Activated CD8-positive, alpha-beta memory T cell treated with anti-CD3 and anti-CD28 coated beads, Interleukin-2, amount 50 U/mL, for 1 hour (primary cell): Measurements from ENCODE around the gene PSKH1.
A peak's percentile ranks its signal among the peaks of the same experiment; 100 is the strongest.
"Not testable (repeated sequence)": the region's sequence is repeated elsewhere in the genome, so short reads cannot be mapped to it uniquely, and the experiment has no call there.

ENCODE experiments used
- DNase-seq: peaks from one replicate; pipeline ENCODE4 v3.0.0-alpha.2; 2020; ENCODE audit errors: extremely low read depth

The PSKH1 gene

DNA sequence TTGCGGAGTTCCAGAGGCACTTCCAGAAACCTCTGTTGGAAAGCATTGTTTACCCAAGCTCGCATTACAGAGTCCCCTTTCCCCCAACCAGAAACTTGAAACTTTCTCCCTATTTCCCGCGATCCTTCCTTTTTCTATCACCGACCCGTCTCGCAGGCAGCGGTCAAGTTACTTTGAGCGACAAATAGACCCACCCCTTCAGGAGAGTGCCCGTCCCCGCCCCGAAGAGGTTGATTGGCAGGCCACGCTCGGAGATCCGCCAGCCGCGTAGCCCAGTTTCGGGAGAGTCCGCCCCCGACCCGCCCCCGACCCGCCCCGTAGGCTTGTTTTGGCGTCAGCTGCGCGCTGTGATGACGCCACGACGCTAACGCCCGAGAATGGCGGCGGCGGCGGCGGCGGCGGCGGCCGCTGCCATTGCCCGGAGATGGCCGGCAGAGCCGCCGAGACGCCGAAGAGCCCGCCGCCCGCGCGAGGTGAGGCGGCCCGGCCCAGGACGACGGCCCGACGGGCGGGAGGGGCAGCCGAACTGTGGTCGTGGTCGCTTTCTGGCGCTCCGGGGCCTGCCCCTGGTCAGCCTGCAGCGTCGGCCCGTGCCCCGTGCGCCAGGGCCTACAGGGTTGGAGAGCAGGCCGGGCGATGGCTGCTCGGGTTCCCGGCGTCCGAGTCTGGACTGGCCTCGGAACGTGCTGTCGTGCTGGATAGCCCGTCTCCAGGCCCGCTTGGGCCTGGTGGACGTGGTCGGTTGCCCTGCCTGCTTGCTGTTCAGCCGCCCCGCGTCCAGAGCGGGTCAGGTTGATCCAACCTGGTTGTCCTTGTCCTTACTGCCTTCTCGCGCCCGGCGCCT is at the start of gene PSKH1:
Gene PSKH1 (plus strand): TSS at position 356 of the 844 bp plus-strand sequence. CDS start 15,496 bp downstream, outside the sequence.
- peak; percentile 82 for DNase-seq

DNA sequence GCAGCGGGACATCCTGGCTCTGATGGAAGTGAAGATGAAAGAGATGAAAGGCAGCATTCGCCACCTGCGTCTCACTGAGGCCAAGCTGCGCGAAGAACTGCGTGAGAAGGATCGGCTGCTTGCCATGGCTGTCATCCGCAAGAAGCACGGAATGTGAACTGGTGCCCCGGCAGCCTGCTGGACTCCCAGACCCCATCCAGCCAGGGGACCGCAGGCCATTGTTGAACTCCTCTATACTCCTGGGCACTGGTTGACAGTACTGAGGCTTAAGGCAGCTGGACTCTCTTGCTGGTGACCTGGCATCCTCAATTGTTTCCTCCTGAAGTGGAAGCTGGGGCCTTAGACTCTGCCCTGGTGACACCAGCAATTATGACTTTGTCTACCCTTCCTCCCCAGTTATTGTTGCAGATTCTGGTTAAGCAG is 49.7 kb upstream of the PSKH1 start:
- no peak for DNase-seq

DNA sequence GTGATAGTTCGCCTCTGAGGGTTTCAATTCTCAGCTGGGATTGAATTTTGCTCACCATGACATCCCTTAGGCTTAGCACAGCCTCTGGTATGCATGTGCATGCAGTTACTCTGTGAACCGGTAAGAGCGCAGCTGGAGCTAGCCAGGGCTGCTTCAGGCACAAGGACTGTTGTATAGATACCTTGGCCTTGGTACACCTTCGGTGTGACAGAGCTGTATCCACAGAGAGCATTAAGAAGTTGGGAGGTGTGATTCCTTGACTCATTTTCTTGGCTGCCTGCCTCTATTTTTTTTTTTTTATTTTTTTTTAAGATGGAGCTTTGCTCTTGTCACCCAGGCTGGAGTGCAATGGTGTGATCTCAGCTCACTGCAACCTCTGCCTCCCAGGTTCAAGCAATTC is 48.6 kb upstream of the PSKH1 start:
- no peak for DNase-seq

DNA sequence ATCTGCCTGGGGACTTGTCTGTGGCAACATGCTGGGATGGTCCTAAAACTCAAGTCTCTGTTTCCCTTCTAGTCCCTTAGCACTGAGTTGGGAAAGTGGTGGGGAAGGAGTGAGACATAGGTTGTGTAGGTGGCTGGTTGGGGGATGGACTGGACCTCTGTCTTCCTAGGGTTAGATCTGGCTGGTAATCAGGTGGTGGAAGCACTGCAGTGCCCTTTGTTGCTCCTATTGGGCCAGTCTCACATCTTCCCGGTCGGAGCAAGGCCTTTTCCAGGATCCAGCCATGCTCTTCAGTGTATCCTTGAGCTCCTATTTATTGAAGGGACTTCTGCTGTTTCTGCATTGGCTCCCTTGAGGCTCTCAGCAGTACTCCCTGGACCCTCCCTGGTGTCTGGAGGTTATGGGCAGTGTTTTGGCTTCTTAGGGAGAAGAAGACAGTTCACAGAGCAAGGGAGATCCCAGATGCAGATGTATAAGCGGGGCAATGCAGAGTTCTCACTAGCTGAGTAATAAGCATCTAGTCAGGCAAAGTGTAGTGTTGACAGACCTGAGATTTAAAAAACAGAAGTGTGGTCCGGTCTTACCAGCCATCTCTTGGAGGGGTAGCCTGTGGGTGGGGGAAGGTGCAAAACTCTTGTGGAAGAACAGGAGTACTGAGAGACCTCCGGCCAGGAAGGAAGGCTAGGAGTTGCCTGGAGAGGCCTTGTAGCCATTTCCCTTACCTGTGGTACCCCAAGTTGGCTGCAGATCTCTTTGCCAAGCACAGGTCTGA is 47.6 kb upstream of the PSKH1 start:
- no peak for DNase-seq

DNA sequence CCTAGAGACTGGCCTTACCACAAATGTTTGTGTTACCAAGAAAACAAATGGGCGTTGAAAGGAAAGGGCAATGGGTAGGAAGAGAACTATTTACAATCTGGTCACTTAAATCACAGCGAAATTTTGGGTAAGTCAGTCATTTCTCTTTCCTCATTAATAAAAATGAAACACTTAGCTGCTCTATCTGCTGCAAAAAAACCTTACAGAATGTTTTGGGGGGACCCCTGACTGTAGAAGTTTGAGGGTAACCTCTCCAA is 47.1 kb upstream of the PSKH1 start:
- no peak for DNase-seq

DNA sequence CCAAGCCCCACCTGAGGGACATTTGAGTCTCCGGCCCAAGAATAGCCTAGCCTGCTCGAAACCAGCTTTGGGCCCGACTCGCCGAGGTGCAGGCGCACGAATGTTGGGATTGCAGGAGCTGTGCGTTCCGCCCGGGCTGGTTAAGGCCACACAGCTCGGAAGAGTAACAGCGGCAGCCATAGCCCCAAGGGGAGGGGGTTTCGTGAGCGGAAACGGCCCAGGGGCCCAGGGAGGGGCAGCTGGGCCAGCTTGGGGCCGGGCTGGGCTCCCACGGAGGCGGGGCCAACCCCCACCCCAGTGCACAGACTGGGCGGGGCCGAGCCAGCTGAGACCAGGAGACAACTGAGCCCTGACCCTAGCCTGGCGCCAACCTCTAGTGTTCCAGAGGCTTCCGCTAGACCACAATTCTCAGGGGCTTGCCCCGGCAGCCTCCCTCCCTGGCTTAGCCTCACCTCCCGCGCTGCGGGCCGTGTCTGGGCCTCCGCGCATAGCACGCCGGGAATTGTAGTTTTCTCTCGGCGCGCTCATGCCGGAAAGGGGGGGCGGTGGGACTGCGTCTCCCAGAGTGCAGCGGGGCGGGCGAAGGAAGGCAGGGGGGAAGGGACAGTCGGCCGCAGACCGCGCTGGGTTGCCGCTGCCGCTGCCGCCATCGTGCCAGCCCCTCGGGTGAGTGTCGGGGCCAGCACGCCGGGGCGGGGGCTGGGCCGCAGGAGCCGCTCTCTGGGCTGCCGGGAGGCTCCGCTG is 46.6 kb upstream of the PSKH1 start, which contains the start of gene NUTF2:
Gene NUTF2 (plus strand): TSS at position 614 of the 744 bp plus-strand sequence. CDS start 18,198 bp downstream, outside the sequence.
- peak; percentile 86 for DNase-seq

DNA sequence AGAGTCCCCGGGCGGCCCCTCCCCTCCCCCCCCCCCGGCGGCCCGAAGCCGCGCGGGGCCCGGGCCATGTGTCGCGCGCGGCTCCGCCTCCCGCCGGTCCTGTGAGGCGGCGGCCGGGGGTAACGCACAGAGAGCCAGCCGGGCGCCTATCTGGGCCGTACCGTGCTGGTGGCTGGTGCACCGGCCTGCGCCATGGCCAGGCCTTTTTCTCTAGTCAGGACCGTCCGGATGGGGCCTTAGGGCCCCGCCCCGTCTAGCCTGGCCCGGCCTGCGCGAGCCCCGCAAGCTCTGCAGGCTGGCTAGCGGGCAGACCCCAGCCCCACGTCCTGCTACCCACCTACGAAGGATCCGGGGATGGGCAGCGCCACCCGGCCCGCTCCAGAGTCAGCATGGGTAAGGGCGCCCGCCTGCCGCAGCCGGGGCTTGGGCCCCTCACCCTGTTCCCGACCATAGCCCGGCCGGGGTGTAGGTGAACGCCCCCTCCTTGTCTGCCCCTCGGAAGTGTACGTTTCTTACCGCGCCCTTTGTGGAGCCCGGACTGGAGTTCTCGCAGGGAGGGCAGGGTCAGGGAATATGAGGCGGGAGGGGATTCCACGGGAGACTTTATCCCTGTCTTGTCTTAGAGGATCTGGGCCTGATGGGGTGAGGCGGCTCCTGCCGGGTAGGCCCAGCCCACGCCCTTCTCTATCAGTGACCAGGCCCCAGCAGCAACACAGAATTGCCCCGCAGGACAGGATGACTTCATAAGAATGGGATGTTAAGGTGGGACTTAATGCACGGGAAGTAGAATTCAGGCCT is 45.8 kb upstream of the PSKH1 start, which contains the start of gene CENPT:
Gene CENPT (minus strand): TSS at position 630 of the 798 bp plus-strand sequence. CDS start 13,834 bp downstream, outside the sequence.
- DNase-seq: no peak

DNA sequence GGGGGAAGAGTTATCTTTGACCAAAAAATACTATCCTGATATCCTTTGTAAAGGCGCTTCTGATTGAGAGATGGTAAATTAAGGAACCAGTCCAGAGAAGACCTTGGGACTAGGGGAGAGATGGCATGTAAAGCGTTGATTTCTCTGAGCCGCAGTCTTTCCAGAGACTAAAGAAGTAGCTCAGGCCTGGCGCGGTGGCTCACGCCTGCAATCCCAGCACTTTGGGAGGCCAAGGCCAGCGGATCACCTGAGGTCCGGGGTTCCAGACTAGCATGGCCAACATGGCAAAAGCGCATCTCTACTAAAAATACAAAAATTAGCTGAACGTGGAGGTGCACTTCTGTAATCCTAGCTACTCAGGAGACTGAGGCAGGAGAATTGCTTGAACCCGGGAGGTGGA is 44.9 kb upstream of the PSKH1 start:
- DNase-seq: no peak

DNA sequence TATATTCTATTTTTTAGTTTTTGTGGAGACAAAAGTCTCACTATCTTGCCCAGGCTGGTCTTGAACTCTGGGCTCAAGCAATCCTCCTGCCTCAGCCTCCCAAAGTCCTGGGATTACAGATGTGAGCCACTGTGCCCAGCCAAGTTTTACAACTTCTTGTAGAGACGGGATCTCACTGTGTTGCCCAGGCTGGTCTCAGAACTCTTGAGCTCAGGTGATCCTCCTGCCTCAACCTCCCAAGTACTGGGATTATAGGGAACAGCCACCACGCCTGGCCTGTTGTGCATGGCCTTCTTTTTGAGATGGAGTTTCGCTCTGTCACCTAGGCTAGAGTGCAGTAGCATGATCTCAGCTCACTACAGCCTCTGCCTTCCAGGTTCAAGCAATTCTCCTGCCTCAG is 39.4 kb upstream of the PSKH1 start:
- no peak for DNase-seq

DNA sequence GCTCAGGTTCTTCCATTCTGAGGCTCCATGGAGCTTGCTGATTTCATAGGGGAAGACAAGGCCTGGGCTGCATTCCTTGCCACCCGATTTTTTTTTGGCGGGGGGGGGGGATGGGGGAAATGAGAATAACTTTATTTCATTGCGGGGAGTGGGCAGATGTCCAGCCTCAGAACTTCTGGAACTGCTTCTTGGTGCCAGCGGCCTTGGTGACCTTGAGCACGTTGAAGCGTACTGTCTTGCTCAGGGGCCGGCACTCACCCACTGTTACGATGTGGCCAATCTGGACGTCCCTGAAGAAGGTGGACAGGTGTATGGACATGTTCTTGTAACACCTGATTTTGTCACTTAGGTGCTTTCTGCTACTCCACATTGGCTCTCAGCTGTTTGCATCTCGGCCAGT is 37.3 kb upstream of the PSKH1 start:
- DNase-seq: no peak

DNA sequence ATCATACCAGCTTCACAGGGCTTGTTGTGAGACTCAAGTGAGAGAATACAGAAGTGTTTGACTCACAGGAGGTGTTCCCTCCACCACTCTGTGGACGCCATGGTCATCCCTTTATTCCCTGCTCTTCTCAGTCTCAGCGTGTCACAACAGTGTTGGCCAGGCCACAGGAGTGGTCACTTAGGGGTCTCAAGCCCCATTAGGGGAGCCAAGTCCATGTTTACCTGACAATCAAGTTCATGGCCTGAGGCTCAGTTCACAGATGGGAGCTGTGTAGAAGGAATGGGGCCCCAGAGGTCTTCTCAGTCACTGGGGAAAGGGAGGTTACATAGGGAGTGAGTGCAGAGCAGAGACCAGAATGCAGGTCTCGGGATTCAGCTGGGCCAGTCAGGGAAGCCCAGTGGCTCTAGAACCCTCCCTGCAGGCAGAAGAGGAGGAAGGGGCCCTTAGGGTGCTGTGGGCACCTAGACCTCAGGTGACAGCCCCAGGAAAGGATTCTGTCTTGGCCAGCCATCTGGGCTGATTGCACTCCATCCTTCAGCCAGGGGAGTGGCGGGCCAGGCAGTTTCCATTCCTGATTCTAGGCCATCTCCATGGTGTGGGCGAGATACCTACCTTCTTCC is 36.0 kb upstream of the PSKH1 start:
- no peak for DNase-seq

DNA sequence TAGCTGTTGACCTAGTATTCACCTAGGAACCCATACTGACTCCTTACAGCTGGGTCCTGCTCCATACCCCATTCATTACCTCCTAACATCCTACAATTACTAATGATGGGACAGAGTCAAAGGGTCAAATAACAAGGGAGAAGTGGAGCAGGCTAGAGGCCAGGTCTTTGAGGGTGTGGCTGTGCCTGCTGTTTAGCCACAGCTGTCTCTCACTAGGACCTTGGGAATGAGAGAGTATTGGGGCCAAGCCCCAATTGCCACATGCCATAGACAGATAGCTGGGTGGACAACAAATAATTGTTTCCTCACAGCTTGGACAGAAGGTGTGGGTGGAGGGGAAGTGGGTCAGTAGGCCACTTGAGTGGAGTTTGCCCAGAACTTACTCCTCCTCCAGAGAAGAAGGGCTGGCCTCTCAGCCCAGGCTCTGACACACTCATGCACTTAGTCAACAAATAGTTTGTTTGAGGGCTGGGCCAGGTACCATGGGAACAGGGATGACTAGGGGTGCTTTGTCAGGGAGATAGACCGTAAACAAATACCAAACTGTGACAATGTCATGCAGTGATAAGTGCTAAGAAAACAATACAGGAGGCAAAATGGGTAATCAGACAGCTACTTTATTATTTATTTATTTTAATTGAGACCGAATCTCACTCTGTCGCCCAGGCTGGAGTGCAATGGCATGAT is 35.4 kb upstream of the PSKH1 start:
- DNase-seq: no peak

DNA sequence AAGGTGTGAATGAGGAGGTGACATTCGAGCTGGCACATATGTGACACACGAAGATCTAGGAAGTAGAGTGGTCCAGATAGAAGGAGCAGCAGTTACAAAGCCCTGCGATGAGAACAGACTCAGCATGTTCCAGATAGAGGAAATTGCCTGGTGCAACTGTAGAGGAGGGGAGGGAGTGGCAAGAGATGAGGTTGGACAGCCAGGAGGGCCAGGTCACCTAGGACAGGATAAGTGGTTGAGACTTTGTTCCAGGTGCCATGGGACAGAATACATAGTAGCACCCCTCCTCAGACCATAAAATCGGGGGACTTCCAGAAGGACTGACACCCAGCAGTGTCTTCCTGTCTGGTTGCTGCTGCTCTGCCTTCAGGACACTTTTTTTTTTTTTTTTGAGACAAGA is 34.6 kb upstream of the PSKH1 start:
- DNase-seq: no peak

DNA sequence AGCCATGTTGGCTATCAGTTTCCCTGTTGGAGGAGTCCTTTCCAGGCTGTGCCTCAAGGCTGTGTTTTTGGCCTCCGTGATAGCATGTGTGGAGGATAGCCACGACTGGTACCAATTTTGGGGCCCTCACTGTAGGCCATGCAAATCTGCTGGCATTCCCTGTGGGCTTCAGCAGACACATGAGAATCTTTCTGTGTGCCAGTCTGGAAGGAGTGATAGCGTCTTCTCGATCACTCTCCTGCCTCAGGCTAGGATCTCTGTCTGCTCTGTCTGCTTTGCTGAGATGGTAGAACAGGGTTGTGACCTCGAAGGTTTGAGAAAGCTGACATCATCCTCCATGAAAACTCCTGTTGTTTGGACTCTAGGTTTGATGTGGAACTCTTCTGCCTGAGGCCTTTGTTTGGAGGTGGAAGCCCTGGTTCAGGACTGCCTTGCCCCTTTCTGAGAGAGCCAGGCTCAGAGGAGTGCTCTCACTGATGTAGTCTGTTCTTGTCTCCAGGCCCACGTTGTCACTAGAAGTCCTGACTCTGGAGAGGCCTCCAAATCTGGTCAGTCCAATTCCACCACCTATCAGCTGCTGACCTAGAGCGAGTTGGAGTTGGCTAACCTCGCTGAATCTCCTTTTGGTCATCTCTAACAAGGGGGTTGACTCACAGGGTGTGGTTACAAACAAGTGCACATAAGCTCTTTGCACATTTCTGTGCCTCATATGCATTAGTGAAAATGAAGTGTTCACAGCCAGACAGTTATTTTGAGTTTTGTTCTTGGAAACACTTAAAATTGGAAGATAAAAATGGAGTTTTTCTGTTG is 32.3 kb upstream of the PSKH1 start:
- DNase-seq: no peak

DNA sequence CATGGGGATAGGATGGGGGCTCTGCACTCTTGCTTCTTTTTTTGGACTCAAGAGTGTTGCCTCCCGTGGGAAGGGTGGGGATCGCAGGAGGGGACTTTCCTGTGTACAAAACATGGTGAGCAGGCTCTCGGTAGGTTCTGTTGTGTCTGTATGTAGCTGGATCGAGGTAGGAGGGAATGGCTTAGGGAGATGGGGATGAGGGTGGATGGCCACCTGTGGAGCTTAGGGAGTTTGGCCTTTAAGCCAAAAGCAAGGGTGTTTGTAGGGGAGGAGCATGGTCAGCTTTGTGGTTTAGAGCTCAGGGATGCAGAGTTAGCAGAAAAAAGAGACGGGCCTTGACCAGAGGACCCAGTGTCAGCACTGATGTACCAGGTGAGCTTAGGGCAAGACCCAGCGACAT is 31.2 kb upstream of the PSKH1 start:
- no peak for DNase-seq

DNA sequence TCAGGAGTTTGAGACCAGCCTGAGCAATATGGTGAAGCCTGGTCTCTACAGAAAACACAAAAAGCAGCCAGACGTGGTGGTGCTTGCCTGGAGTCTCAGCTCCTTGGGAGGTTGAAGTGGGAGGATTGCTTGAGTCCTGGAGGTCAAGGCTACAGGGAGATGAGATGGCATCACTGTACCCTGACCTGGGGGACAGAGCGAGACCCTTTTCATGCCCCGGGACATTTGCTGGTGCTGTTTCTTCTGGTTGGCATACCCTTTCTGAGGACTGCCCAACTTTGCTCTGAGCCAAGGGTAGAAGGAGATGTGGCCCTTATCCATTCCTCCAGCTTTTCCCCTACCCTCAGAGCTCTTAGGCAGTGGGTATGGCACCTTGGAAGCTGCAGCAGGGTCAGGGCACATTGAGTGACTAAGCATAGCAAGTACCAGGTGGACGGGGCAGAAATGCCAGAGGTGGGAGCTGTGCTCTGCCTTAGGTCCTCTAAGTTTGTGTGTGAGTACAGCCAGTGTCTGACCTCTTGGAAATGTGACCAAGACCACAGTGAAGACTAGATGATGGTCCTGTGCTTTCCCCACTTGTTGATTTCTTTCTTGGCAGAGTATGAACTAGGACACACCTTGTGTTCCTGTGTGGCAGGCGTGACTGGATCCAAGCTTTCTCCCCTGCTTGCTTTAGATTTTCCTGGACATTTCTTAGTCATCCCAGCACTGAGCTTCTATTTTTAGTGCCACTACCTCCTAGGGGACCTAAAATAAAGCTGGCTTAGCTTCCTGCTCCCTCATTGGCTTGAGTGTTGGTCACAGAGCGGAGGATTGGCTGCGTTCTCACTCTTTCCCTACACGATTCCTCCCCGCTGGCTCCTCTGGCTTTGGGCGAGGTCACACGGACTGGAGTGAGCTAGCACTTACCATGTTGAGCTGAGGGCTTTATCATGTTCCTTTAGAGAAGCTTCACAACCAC is 30.2 kb upstream of the PSKH1 start:
- DNase-seq: no peak

DNA sequence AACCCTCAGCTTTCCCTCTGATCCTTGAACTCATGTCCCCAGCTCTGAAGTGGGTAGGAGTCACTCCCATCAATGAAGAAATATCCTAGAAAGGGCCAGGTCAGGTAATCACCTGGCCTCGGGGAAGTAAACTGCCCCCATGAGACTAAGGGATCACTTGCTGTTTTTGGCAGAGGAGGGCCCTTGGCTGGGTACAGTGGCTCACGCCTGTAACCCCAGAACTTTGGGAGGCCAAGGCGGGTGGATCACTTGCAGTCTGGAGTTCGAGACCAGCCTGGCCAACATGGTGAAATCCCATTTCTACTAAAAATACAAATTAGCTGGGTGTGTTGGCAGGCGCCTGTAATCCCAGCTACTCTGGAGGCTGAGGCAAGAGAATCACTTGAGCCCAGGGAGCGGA is 29.0 kb upstream of the PSKH1 start:
- DNase-seq: not testable (repeated sequence)

DNA sequence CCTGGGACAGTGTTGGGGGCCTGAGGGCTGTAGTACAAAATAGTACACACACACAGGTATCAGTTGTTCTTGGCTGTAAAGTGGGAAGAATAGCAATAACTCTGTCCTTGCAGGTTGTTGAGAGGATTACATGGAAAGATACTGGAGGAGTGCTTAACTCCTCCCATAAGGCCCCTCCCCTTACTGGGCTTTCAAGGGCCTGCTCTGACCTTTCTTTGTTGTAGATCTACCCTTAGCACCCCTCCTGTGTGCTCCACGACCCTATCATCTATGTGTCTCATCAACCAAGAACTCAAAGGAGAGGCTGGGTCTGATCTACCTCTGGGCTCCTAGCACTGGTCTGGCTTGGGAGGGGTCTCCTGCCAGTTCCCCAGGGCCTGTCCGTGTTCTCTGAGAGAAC is 28.5 kb upstream of the PSKH1 start:
- DNase-seq: no peak
